H1 (cell line): ENCODE data around the gene AKR1B1. TPM values are rescaled to one million over a fixed set of nuclear protein-coding genes. Genes with fewer than 3 reads are reported as not detected.

ENCODE experiments used
- CTCF ChIA-PET: fragments of 300-600 bp; sonication (Branson Sonifier 250); formaldehyde crosslinking; loops from one replicate; lab custom pipeline; 2021; ENCODE audit not compliant: partially characterized antibody; lab: Charles Lee
- POLR2A ChIA-PET: fragments of 300-600 bp; sonication (Branson Sonifier 250); formaldehyde crosslinking; loops from one replicate; lab custom pipeline; 2021; ENCODE audit warnings: inconsistent platforms; ENCODE audit not compliant: partially characterized antibody; lab: Charles Lee
- DNase-seq, 2 experiments: peaks; one replicate each; pipeline versions ENCODE4 v3.0.0 to v3.0.0-alpha.2; 2010 to 2022; ENCODE audit warnings: low spot score in 2 of 2, low read depth in 1 of 2, mixed read lengths in 1 of 2
- FAIRE-seq: peaks from 2 replicates; lab custom pipeline; 2011; peaks lifted over from hg19 to GRCh38; lab: Jason Lieb, UNC
- H2AFZ ChIP-seq: 2 replicates; pipeline ENCODE4 v1.8.1; 2012; ENCODE audit warnings: low read length, inconsistent platforms
- H2AK5ac ChIP-seq: 2 replicates; pipeline ENCODE4 v1.6.1; 2013; ENCODE audit warnings: low read depth, low read length
- H2BK120ac ChIP-seq: replicated peaks from 2 replicates; pipeline ENCODE3; 2013; ENCODE audit warnings: low read depth, low read length, inconsistent platforms
- H2BK12ac ChIP-seq: 2 replicates; pipeline ENCODE4 v1.6.1; 2013; ENCODE audit warnings: low read depth, low read length
- H2BK15ac ChIP-seq: 2 replicates; pipeline ENCODE4 v1.6.1; 2013; ENCODE audit warnings: low read length
- H2BK20ac ChIP-seq: 2 replicates; pipeline ENCODE4 v1.6.1; 2013; ENCODE audit warnings: low read length
- H2BK5ac ChIP-seq: 2 replicates; pipeline ENCODE4 v1.6.1; 2013; ENCODE audit warnings: low read depth, low read length
- H3K14ac ChIP-seq: 2 replicates; pipeline ENCODE4 v1.6.1; 2013; ENCODE audit warnings: inconsistent platforms; ENCODE audit not compliant: insufficient read length
- H3K18ac ChIP-seq: 2 replicates; pipeline ENCODE4 v1.6.1; 2013; ENCODE audit warnings: low read length; ENCODE audit errors: extremely low read depth
- H3K23ac ChIP-seq: 2 replicates; pipeline ENCODE4 v1.6.1; 2013; ENCODE audit warnings: inconsistent platforms; ENCODE audit not compliant: insufficient read length
- H3K23me2 ChIP-seq: 2 replicates; pipeline ENCODE4 v1.6.1; 2013; ENCODE audit warnings: low read depth, low read length
- H3K27ac ChIP-seq: 2 replicates; pipeline ENCODE4 v1.6.1; 2011; ENCODE audit warnings: low read depth, low read length, inconsistent platforms
- H3K27me3 ChIP-seq, 4 experiments: replicated peaks in 1 of 4; 1 replicate in 1 of 4; 2 replicates in 3 of 4; pipeline versions ENCODE4 v1.6.1 to v1.8.1; 2011 to 2013; ENCODE audit warnings: low read length in 3 of 4, mild to moderate bottlenecking in 3 of 4, inconsistent platforms in 2 of 4, mixed read lengths in 2 of 4, moderate library complexity in 1 of 4; ENCODE audit not compliant: control insufficient read depth in 3 of 4, insufficient read depth in 3 of 4; ENCODE audit errors: extremely low read depth in 1 of 4
- H3K36me3 ChIP-seq, 4 experiments: 2 replicates each; pipeline versions ENCODE4 v1.6.1 to v1.8.1; 2011 to 2013; ENCODE audit warnings: mild to moderate bottlenecking in 4 of 4, low read length in 3 of 4, moderate library complexity in 2 of 4, control low read depth in 1 of 4, inconsistent platforms in 1 of 4; ENCODE audit not compliant: insufficient read depth in 4 of 4, control insufficient read depth in 2 of 4
- H3K4ac ChIP-seq: replicated peaks from 2 replicates; pipeline ENCODE3; 2013; ENCODE audit warnings: low read length, low read depth, mixed read lengths, inconsistent platforms; ENCODE audit not compliant: insufficient read length
- H3K4me1 ChIP-seq, 4 experiments: replicated peaks in 1 of 4; 1 replicate in 1 of 4; 2 replicates in 3 of 4; pipeline versions ENCODE4 v1.6.1 to v1.8.1; 2011 to 2013; ENCODE audit warnings: low read length in 3 of 4, inconsistent platforms in 2 of 4, mixed read lengths in 1 of 4; ENCODE audit not compliant: insufficient read depth in 4 of 4, control insufficient read depth in 3 of 4
- H3K4me2 ChIP-seq, 2 experiments: 2 replicates each; pipeline versions ENCODE4 v1.6.1 to v1.8.1; 2011 to 2013; ENCODE audit warnings: low read depth in 2 of 2, low read length in 2 of 2, control low read depth in 1 of 2, inconsistent platforms in 1 of 2, mild to moderate bottlenecking in 1 of 2; ENCODE audit not compliant: insufficient read depth in 1 of 2
- H3K4me3 ChIP-seq, 4 experiments: fragments of 200-600, 300-600 bp in 1 of 4; sonication (generic), shearing (Covaris generic), sonication (Bioruptor Twin) in 1 of 4; 2 replicates each; pipeline versions ENCODE4 v1.5.1 to v1.8.1; 2011 to 2016; ENCODE audit warnings: low read length in 4 of 4, low read depth in 3 of 4, control low read depth in 2 of 4, inconsistent platforms in 2 of 4, mild to moderate bottlenecking in 2 of 4, mixed read lengths in 1 of 4, moderate library complexity in 1 of 4; ENCODE audit not compliant: insufficient read depth in 2 of 4; ENCODE audit errors: extremely low read depth in 1 of 4
- H3K56ac ChIP-seq: replicated peaks from 2 replicates; pipeline ENCODE3; 2013; ENCODE audit warnings: low read depth, mild to moderate bottlenecking, mixed read lengths, low read length, inconsistent platforms; ENCODE audit not compliant: insufficient read length
- H3K79me1 ChIP-seq: 2 replicates; pipeline ENCODE4 v1.6.1; 2013; ENCODE audit warnings: low read depth, low read length, control low read depth
- H3K79me2 ChIP-seq, 2 experiments: 2 replicates each; pipeline versions ENCODE4 v1.6.1 to v1.8.1; 2012 to 2013; ENCODE audit warnings: low read length in 2 of 2, mild to moderate bottlenecking in 2 of 2, inconsistent platforms in 1 of 2; ENCODE audit not compliant: insufficient read depth in 2 of 2, control insufficient read depth in 1 of 2
- H3K9ac ChIP-seq, 4 experiments: replicated peaks in 1 of 4; 1 replicate in 1 of 4; 2 replicates in 3 of 4; pipeline versions ENCODE4 v1.6.1 to v1.8.1; 2011 to 2013; ENCODE audit warnings: low read depth in 3 of 4, low read length in 3 of 4, control low read depth in 2 of 4, mild to moderate bottlenecking in 2 of 4, moderate library complexity in 2 of 4, inconsistent platforms in 1 of 4; ENCODE audit errors: extremely low read depth in 1 of 4
- H3K9me3 ChIP-seq, 2 experiments: 2 replicates each; pipeline versions ENCODE4 v1.6.1 to v1.8.1; 2012 to 2013; ENCODE audit warnings: mild to moderate bottlenecking in 2 of 2, moderate library complexity in 2 of 2, control low read depth in 1 of 2, inconsistent platforms in 1 of 2, low read depth in 1 of 2, low read length in 1 of 2, mixed read lengths in 1 of 2; ENCODE audit not compliant: insufficient read depth in 2 of 2
- H4K20me1 ChIP-seq, 2 experiments: replicated peaks in 1 of 2; 2 replicates each; pipeline versions ENCODE3 to v1.8.1; 2011 to 2013; ENCODE audit warnings: inconsistent platforms in 2 of 2, low read length in 2 of 2, mild to moderate bottlenecking in 1 of 2; ENCODE audit not compliant: insufficient read depth in 2 of 2, control insufficient read depth in 1 of 2
- H4K5ac ChIP-seq: 2 replicates; pipeline ENCODE4 v1.6.1; 2013; ENCODE audit warnings: low read length, low read depth, mixed read lengths, inconsistent platforms; ENCODE audit not compliant: insufficient read length
- H4K8ac ChIP-seq: 2 replicates; pipeline ENCODE4 v1.8.0; 2013; ENCODE audit warnings: mild to moderate bottlenecking, moderate library complexity, low read length, inconsistent platforms; ENCODE audit not compliant: insufficient read depth; ENCODE audit errors: extremely low read depth
- H4K91ac ChIP-seq: replicated peaks from 2 replicates; pipeline ENCODE3; 2013; ENCODE audit warnings: low read length, mixed read lengths, inconsistent platforms; ENCODE audit not compliant: insufficient read length
- ASH2L ChIP-seq: fragments of 200-600, 300-600 bp; sonication (generic); IDR thresholded peaks from one replicate; pipeline ENCODE4 v1.7.1; 2017; ENCODE audit warnings: low read length
- BRCA1 ChIP-seq: IDR thresholded peaks from 2 replicates; pipeline ENCODE4 v1.6.1; 2012; ENCODE audit warnings: low read depth, low read length, improper control_type of control experiment
- E2F6 ChIP-seq: IDR thresholded peaks from 2 replicates; pipeline ENCODE4 v1.6.1; 2012; ENCODE audit warnings: inconsistent platforms
- HDAC6 ChIP-seq: IDR thresholded peaks from one replicate; pipeline ENCODE4 v1.7.1; 2012; ENCODE audit warnings: low read depth, mild to moderate bottlenecking, inconsistent platforms, low read length, moderate library complexity
- JUN ChIP-seq: IDR thresholded peaks from 2 replicates; pipeline ENCODE4 v1.6.1; 2011; ENCODE audit warnings: low read depth, mild to moderate bottlenecking, improper control_type of control experiment, low read length
- KDM5A ChIP-seq: fragments of 200-600 bp; IDR thresholded peaks from 2 replicates; pipeline ENCODE4 v1.7.1; 2012; ENCODE audit warnings: mild to moderate bottlenecking, low read length, inconsistent platforms, mixed read lengths
- NRF1 ChIP-seq: IDR thresholded peaks from 2 replicates; pipeline ENCODE4 v1.6.1; 2011; ENCODE audit warnings: mild to moderate bottlenecking, low read depth, low read length, improper control_type of control experiment
- ZNF274 ChIP-seq: IDR thresholded peaks from 2 replicates; pipeline ENCODE4 v1.7.0; 2012; ENCODE audit warnings: low read length, borderline replicate concordance; ENCODE audit errors: extremely low read depth
- WGBS, 2 experiments: shearing (Covaris generic) in 1 of 2; methylation state at CpG; one replicate each; pipeline versions ENCODE4 v1.1.6 to v1.1.7; 2013 to 2015; ENCODE audit warnings: low lambda C conversion rate in 2 of 2, mixed read lengths in 2 of 2, inconsistent platforms in 1 of 2, low coverage in 1 of 2, missing lambda C conversion rate in 1 of 2; ENCODE audit not compliant: insufficient replicate concordance in 2 of 2, insufficient coverage in 1 of 2, insufficient read length in 1 of 2; ENCODE audit errors: extremely low coverage in 1 of 2, missing lambda C conversion rate in 1 of 2; 5-methylcytosine and 5-hydroxymethylcytosine counted together
- polyA plus RNA-seq, 7 experiments: library from polyadenylated mRNA; depleted of rRNA in 3 of 7; stranded (reverse) in 5 of 7; unstranded in 2 of 7; fragments of >200 nt in 5 of 7; fragments of 200-250 nt in 2 of 7; gene quantifications; 1 replicate in 5 of 7; 2 replicates in 1 of 7; 4 replicates in 1 of 7; pipeline versions ENCODE4 v1.2.1 to v1.2.3, GENCODE V29; 2011 to 2013; ENCODE audit warnings: missing spikeins in 2 of 7, mixed read lengths in 2 of 7
- total RNA-seq: library from RNA; stranded (reverse); fragmentation: NEBNext Ultra II Directional; extraction: Animal tissue kit (Norgen Biotek cat#: 25700); gene quantifications from 2 replicates; pipeline ENCODE4 v1.2.1, GENCODE V29; 2021
- TF ChIP-seq, protein P1 (sequence below): IDR thresholded peaks from 2 replicates; pipeline ENCODE4 v1.6.1; 2012; ENCODE audit warnings: low read length, inconsistent platforms
- TF ChIP-seq, protein P2 (sequence below): IDR thresholded peaks from 2 replicates; pipeline ENCODE4 v1.6.1; 2011; ENCODE audit warnings: low read length, improper control_type of control experiment

Gene AKR1B1
- total and polyA plus RNA-seq, 2 of the 8 experiments (the other 6 are each of a cell fraction or from before 2014, with no cell fraction given), result 195 to 273 TPM

DNA sequence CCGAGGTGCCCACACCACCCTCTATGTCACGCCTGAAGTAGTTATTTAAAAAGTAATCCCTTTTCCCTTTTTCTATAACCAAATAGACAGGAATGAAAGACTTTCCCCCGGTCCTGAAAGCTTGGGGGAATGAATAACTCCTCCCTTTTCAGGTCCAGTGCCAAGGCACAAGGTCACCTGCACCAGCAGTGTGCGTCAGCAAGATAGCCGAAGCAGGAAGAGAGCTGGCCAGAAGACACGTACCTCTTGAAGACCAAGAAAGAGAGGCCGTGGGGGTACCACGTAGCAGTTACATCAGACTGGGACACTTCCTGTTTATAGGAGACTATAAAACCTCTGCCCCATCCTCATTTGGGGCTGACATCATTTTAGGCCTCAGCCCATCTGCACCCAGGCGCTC, 10.7 kb upstream of the AKR1B1 start:
- H2AFZ ChIP-seq, result no peak overlapping the region
- FAIRE-seq (no peak), DNase-seq (no peak)
- H3K4me3 ChIP-seq, result no peak overlapping the region
- H2AK5ac ChIP-seq, result no peak overlapping the region
- H3K79me2 ChIP-seq, result no peaks in the 10 kb centered on the region
- H3K79me1 ChIP-seq, result no peaks in the 10 kb centered on the region
- no peaks in the 10 kb centered on the region for H3K36me3 ChIP-seq
- H3K56ac ChIP-seq, result no peak overlapping the region
- no peak overlapping the region for H2BK120ac ChIP-seq
- H3K4me1 ChIP-seq, result no peaks in the 10 kb centered on the region
- H3K27me3 ChIP-seq, result no peaks in the 10 kb centered on the region
- no peak overlapping the region for H3K18ac ChIP-seq
- 91% methylated on average over 9 of the region's 9 CpGs; no CpG with 5 or more reads in 1 of the 2 experiments for WGBS, 2 experiments
- TF ChIP-seq NRF1, result no peak
- TF ChIP-seq JUN, result no peak
- TF ChIP-seq, protein P1, sequence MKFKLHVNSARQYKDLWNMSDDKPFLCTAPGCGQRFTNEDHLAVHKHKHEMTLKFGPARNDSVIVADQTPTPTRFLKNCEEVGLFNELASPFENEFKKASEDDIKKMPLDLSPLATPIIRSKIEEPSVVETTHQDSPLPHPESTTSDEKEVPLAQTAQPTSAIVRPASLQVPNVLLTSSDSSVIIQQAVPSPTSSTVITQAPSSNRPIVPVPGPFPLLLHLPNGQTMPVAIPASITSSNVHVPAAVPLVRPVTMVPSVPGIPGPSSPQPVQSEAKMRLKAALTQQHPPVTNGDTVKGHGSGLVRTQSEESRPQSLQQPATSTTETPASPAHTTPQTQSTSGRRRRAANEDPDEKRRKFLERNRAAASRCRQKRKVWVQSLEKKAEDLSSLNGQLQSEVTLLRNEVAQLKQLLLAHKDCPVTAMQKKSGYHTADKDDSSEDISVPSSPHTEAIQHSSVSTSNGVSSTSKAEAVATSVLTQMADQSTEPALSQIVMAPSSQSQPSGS, result no peak
- no peak for TF ChIP-seq KDM5A
- TF ChIP-seq ZNF274, result no peak
- TF ChIP-seq, protein P2, sequence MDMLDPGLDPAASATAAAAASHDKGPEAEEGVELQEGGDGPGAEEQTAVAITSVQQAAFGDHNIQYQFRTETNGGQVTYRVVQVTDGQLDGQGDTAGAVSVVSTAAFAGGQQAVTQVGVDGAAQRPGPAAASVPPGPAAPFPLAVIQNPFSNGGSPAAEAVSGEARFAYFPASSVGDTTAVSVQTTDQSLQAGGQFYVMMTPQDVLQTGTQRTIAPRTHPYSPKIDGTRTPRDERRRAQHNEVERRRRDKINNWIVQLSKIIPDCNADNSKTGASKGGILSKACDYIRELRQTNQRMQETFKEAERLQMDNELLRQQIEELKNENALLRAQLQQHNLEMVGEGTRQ, result no peak
- no peak for TF ChIP-seq ASH2L
- TF ChIP-seq BRCA1, result no peak
- no peak for TF ChIP-seq HDAC6
- no peak for TF ChIP-seq E2F6
- H4K91ac ChIP-seq, result no peak overlapping the region
- H2BK20ac ChIP-seq, result no peak overlapping the region
- no peak overlapping the region for H2BK12ac ChIP-seq
- no peak overlapping the region for H3K9ac ChIP-seq
- H4K5ac ChIP-seq, result no peak overlapping the region
- no peak overlapping the region for H3K4me2 ChIP-seq
- H3K9me3 ChIP-seq, result no peaks in the 10 kb centered on the region
- CTCF ChIA-PET, result interaction anchor here (0.8 to 1.1 kb wide), 2 partner anchors 10 to 49 kb away, joined by 3 read pairs; partner anchors contain the start of gene AKR1B1
- no peaks in the 10 kb centered on the region for H4K20me1 ChIP-seq
- H3K23me2 ChIP-seq, result no peaks in the 10 kb centered on the region
- H2BK5ac ChIP-seq, result no peak overlapping the region
- H3K14ac ChIP-seq, result no peak overlapping the region
- H2BK15ac ChIP-seq, result no peak overlapping the region
- H3K4ac ChIP-seq, result no peak overlapping the region
- no peak overlapping the region for H3K27ac ChIP-seq
- POLR2A ChIA-PET, result interaction anchor here (2.8 kb wide), 1 partner anchor 11 kb away, joined by 10 read pairs; the partner anchor contains the start of gene AKR1B1
- H4K8ac ChIP-seq, result no peak overlapping the region
- H3K23ac ChIP-seq, result no peak overlapping the region
